A673 (cell line): Measurements from ENCODE around the gene PPP1CA.

Source experiments
- EZH2 ChIP-seq: fragments of 200-600 bp; sonication (generic); IDR thresholded peaks from 2 replicates; pipeline ENCODE4 v1.6.1; 2017; ENCODE audit warnings: borderline replicate concordance, low read depth, mild to moderate bottlenecking, mixed read lengths, antibody characterized with exemption, low read length; ENCODE audit not compliant: poor library complexity, severe bottlenecking
- TF ChIP-seq, protein P1 (sequence below): fragments of 300-800, 200-600 bp; sonication (generic); conservative IDR thresholded peaks from 2 replicates; pipeline ENCODE4 v1.5.1; 2017; ENCODE audit warnings: low read depth, mild to moderate bottlenecking, antibody characterized with exemption, low read length, moderate library complexity, mixed read lengths

DNA sequence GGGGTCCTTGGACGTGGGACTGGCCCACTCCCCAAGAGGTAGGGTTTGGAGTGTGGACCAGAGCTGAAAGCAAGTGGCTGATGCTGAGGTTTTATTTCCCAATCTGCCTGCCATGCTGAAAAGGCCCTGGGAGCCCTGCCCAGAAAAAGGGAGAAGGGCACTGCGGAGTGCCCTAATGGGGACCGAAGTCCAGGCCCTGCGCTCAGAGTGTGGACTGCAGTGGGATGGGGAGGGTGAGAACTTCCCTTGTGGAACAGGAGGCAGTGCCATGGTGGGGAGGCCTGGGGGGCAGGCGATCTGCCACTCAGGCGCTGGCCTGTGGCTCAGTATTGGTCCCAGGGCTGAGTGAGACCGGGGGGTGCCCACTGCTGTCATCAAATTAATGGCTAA lies 46.6 kb upstream of the PPP1CA start:
- TF ChIP-seq, protein P1, sequence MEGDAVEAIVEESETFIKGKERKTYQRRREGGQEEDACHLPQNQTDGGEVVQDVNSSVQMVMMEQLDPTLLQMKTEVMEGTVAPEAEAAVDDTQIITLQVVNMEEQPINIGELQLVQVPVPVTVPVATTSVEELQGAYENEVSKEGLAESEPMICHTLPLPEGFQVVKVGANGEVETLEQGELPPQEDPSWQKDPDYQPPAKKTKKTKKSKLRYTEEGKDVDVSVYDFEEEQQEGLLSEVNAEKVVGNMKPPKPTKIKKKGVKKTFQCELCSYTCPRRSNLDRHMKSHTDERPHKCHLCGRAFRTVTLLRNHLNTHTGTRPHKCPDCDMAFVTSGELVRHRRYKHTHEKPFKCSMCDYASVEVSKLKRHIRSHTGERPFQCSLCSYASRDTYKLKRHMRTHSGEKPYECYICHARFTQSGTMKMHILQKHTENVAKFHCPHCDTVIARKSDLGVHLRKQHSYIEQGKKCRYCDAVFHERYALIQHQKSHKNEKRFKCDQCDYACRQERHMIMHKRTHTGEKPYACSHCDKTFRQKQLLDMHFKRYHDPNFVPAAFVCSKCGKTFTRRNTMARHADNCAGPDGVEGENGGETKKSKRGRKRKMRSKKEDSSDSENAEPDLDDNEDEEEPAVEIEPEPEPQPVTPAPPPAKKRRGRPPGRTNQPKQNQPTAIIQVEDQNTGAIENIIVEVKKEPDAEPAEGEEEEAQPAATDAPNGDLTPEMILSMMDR = no peak
- TF ChIP-seq EZH2 = no peak
